Fibroblast of skin of right biceps (primary cell): ENCODE data around the gene CLHC1.
"Not testable (repeated sequence)": the region's sequence is repeated elsewhere in the genome, so short reads cannot be mapped to it uniquely, and the experiment has no call there.

Experiments
- DNase-seq: peaks from one replicate; pipeline ENCODE4 v3.0.0-alpha.2; 2013

CLHC1 gene

DNA sequence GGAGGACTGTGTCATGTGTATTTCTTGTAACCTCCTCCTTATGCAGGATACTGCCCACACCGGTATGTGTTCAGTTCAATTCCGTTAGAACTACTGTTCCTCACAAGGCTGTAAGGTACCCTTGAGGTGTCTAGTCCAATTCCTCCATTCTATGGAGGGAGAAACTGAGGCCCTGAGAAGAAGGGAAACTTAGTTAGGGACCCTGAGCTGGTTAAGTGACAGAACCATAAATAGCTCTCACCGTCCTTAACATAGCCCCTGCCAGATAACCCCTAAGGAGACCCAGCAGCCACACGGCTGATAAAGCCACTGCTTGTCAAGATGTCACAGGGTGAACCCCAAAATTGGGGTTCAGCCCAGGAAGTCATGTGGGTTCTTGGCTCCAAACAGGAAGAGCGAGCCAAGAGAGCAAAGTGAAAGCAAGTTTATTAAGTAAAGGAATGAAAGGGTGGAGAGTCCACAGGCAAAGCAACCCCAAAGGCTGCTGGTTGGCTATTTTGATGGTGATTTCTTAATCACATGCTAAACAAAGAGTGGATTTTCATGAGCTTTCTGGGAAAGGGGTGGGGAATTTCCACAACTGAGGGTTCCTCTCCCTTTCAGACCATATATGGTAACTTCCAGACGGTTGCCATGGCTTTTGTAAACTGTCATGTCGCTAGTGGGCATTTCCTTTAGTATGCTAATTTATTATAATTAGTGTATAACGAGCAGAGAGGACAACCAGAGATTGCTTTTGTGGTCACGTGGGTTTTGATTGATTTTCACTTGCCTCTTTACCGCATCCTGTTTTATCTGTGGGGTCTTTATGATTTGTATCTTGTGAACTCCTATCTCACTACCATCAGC lies 98.4 kb downstream of the CLHC1 start:
- peak; percentile 77 for DNase-seq

- DNase-seq, result no peak
Observed at GRCh38 chr2:55130849-55131248, 101.2 kb downstream of the CLHC1 start.

DNA sequence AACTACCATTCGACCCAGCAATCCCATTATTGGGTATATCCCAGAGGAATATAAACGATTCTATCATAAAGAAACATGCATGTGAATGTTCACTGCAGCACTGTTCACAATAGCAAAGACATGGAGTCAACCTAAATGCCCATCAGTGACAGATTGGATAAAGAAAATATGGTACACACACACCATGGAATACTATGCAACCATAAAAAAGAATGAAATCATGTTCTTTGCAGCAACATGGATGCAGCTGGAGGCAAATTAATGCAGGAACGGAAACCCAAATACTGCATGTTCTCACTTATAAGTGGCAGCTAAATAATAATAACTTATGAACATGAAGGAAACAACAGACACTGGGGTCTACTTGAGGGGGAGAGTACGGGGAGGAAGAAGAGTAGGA lies 105.5 kb downstream of the CLHC1 start:
- DNase-seq, result not testable (repeated sequence)
